ENCODE measurements around the gene LRPPRC.

LRPPRC gene

DNA sequence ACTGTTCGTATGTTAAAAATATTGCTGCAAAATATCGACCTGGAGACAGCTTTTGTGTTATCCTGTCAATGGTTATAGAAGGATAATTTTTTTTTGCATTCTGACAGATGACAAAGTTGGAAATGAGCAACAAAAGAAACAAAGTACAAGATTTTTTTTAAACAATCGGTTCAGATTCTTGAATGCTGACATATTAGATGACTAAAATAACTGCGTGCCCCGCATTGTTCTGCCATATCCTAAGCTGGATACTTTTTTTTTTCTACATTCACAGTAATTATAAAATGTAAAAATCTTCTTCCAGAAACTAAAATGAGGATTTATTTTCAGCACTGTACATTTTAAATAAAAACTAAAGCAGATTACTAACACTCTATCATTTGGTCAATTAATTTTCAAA is 89.9 kb downstream of the LRPPRC start:
- DNase-seq, result no peak

DNA sequence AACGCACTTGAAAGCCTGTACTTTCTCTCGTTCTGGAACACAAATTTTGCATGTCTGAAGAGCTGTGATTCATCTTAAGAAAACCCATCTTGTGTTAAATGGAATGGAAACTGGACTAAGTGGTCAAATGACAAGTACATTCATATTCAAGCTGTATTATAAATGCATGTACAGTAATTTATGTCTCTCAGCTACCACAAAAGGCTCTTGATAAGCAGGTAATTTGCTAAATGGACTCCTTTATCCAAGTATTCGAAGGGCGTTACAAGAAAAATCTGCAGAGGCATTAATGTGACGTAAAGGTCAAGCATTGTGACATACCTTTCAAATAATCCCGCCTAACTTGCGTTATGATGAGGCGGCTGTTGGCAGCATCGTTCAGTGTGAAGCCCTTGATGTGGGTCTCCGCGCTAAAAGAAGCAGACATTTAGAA is 90.4 kb downstream of the LRPPRC start:
- DNase-seq, result no peak

DNA sequence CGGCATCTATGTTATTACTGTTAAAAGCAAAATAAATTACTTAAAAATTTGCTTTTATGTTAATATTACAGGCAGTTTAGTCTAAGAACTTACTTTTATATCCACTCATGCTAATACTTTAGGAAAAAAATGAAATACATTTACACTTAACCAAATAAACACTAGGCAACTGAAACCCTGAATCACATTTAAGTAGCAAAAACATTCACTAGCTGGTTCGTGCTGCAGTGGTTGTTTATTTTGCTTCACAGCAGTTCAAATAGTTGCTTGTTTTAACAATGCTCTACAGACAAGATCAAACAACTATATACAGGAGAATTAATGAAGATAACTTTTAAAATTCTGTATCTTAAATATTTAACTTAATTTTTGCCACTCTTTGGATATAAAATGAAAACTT is 96.2 kb downstream of the LRPPRC start:
- DNase-seq, result no peak

DNA sequence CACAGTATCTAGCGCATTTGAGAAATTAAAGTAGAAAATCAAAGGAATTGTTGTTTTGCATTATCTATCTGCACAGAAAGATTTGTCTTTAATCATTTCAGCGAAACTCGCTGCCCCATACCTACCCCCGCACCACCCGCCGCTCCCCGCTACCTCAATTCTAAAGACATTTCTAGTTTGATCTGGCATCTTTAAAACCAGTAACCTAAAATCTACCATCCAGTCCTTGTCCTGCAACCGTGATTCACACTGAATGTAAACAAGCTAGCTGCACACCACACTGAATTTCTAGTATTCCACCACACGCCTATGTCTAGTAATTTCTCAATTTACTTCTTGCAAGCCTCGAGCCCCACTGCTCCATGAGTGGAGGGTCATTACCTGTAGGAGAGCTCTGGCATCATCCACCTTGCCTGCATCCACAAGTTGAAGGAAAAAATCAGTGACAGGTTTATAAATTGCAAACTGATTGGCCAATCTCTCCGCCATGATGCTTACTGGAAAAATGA is 96.9 kb downstream of the LRPPRC start:
- DNase-seq, result no peak

DNA sequence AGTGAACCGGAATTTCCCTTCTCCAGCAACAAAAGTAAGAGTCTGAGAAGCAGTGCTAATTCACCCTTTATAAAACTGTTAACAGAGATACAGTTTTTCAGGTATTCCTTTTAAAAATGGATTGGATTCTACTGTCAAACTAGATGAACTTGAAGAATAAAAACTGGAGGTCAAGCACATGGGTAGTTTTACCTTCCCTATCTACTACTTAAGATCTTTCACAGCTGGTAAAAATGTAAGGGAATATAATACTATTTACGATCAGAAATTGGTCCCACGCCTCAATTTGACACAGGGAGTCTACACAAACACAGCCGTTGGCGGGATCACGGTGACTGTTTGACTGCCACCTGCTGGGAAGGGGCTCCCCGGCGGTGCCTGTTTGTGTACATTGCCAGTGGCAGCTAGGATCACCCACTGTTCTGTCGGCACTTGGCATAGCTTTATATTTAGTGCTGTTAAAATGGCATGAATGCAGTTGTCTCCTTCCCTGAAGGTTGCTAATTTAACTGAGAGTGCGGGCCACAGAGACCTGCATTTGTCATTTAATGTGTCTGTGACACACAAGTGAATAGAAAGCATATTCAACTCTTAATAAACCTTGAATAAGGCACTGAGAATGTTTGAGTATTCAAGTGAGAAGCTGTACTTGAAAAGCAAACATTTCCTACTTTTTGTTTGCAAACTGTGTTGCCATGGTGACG is 97.5 kb downstream of the LRPPRC start:
- DNase-seq, result no peak

DNA sequence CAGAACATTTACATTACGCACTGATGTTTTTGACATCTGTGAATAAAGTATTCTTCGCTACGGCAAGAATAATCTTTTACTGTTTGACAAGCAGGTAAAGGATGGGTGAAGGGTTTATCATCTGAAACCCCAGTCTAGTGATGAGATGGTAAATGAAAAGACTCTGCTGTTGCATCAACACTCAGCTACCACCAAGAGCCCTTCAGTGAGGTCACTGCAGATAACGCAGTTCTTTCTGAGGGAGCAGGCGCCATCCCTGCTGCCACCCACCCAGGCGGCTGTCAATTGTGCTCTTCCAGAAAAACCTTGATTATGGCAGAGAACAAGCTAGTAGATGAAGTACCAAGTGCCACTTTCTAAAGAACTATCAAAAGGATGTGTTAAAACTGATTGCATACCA is 98.3 kb downstream of the LRPPRC start:
- DNase-seq, result no peak

DNA sequence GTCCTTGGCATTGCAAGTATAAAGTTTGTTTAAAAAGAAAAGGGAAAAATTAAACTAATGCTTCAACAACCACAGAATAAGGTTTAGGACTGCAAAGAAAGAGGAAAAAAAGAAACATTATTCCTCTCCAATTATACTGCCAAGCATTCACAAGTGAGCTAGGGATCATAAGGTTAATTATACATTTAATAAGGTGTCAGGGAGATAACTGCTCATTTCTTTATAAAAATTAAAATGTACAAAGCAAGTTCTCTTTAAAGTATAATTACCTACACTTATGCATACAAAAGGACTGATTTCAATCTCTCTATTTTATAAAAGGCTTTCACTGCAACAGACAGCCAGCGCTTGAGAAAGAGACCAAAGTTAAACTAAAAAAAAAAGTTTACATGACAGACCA is 98.9 kb downstream of the LRPPRC start:
- DNase-seq, result no peak

DNA sequence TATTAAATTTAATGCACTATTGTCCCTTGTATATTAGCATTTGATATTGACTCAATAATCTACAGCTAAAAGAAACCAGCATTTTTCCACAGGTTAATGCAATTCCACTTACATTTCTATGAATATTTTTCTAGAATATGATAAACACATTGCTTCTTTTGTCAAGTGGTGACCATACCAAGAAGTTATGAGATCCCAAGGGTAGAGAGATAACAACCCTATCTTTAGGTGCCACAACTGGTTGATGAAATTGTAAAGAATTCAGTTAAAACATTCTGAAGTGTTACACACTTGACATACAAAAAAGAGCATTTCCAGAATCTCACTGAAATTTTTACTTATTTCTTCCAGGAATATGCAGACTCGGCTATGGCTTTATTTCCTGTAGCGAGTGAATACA is 101.0 kb downstream of the LRPPRC start:
- DNase-seq, result no peak

DNA sequence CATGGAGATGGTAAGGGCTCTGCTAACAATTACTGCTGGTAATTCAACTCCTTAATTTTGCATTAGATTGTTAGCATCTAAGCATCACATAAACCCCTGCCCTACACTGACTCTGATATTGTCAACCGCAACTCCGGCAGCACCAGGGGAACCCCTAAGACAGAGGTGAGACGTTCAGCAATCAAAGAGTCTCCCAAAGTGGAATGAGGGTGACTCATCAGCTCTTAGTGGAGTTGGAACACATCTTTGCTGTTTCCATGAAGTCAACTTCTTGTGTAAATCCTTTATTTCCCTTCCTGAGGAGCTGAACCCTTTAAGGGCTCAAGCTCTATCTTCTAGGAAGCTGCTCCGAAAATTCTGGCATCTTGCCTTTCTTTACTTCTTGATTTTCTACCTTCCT is 104.9 kb downstream of the LRPPRC start:
- DNase-seq, result no peak

DNA sequence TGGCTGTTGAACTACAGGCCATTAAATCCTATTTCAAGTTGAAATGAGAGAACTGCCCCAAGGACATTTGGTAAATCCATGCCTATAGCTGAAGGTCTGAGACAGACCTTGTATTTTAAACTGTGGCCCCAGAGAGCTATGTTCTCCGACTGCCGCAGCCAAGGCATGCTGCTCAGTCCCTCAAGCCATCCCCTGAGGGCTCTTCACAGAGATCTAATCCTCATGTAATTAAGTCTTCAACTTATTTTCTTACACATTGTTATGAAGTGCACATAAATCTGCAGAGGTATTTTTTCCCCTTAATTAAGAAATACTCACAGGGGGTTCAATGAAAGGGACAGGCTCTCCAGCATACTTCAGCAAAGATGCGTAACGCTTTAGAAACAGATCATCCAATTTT is 106.4 kb downstream of the LRPPRC start:
- no peak for DNase-seq

DNA sequence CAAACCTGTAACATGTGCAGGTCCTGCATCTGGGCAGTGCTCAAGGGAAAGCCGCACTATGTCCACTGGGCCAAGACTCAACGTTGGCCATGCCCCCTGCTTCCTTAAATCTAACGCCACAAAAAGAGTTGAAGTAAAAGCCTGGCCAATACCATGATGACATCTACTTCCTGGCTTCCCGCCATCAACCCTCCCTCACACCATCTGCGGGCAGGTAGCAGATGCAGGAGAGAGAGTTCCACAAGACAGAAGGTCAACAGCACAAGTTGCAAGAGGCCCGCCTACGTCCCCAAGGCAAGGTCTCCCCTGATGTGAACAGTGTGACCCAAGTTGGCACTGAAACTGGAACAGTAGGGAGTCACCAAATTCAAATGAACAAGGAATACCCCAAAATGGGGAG is 108.6 kb downstream of the LRPPRC start:
- DNase-seq, result no peak

DNA sequence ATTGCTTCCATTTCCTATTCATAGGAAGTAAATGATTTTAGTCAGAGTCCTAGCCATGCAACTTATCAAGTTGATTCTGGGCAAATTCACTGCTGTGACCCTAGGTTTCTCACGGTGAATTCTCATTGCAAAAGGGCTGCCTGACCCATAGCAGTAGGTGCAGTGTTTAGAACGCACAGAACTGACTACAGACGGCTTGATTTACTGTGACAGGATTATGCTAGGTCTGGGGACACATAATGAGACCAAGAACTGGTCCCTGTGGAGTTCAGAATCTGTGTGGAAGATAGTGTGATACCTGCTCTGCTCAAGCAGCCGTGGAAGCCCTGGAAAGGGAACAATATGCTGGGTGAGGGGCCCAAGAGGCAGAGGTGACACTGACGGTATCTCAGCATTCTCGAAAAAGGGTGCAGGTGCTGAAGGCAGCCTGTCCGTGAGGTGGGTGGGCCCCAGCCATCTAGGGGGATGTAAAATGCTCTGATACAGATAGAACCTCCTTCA is 110.6 kb downstream of the LRPPRC start:
- no peak for DNase-seq

DNA sequence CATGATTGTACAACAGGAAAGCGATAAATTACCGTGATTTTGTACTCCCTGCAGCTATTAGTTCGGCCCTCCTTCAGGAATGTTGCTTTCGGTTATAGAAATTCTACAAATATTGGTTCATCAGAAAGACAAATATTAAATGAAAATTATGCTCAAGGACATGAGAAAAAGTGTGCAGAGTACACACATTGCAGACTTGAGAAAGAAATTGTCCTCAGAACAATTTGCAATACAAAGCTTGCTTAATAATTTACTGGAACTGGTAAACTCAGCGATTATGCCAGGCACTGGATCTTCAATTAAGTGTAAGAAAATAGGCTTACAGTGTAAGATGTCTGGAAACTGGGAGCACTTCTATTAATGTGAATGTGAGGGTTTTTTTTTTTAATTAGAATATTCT is 111.1 kb downstream of the LRPPRC start:
- no peak for DNase-seq

DNA sequence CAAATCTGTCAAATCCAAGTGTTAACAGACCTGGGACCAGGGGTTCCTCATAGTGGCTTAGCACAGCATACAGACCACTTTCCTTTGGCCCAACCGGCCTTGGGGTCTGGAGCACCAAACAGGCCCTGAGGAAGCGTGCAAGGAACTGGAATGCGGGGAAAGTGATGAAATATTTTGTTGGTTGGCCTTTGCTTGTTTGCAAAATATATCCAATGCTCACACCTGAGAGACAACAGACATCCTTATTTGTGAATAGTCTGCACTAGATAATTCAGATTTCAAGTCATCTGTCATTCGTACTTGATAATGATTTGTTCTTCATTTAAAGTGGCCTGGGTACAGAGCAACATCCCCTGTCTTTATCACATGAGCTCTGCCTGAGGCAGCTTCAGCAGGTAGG is 113.5 kb downstream of the LRPPRC start:
- DNase-seq, result no peak

DNA sequence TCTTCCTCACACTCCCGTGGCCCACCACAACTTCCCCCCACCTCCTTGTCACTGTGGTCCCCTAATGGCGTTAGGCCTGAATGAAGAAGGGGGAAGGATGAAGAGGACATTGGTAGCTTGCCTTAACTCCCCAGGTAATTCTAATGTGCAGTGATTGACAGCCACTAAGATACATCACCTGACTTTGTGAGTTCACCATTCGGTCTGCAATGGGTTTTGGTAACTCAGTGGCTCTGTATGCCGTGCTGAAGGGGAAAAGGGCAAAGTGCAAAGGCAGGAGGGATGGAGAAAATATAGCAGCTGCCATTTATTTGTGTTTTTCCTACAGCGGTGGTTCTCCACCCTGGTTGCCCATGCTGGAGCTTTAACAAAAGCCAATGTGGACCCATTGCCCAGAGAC is 114.8 kb downstream of the LRPPRC start:
- DNase-seq, result no peak

DNA sequence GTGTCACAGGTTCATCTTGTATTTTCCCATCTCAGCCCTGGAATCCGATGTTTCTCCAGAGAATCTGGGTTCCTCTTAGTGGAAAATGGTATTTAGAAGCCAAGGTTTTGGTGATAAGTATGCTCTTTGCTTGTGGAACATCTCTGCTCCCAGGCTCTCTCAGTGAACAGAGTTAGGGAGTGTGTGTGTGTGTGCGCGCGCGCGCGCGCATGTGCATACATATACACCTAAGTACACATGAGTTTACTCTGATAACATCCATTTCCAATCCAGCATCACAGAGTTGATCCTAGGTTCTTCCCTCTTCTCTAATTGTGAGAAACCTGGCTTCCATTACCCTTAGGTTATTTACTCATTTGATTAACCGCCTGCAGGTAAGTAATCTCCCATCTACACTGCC is 115.3 kb downstream of the LRPPRC start:
- no peak for DNase-seq

DNA sequence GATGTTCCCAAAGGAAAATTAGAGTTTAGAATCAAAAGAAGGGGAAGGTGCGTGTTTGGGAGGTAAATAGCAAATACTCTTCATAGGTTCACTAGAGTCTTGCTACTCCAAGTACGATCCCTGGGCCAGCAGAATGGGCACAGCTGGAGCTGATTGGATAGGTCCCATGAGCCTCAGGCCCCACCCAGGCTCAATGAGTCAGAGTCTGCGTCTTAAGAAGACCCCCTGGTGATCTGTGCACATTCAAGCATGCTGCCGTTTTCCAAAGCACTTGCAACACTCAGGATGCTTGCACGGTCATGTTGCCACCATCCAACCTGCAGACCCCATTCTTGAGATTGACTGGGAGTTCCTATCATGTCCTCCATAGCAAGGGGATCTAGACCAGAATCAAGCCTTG is 116.5 kb downstream of the LRPPRC start:
- DNase-seq, result no peak

DNA sequence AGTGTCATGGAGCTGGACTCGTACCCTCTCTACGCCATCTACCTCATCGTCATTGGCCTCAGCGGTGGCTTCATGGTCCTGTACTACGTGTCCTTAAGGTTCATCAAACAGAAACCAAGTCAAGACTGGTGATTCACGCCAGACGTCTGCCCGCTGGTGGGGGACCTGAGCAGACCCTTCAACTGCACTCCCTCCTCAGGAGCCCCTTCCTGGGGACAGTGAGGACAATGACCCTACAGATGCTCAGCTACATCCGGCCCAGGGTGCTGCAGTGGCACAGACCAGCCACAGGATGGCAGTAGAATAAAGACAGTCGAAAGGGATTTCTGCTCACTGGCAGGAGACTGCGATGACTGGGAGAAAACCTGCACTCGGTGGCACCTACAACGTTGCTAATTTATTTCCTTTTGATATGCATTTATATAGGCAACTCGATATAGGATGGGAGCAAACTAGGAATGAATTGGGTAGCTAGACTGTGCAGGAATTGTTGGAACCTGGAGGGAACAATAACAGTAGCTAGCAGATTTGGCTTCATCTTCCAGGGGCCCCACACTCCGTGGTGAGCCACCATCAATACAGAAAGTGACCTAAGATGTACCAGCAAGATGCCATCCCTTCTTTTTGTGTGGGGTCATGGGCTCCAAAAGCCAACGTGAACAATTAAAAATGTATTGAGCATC is 117.9 kb downstream of the LRPPRC start:
- DNase-seq, result peak; percentile 3

DNA sequence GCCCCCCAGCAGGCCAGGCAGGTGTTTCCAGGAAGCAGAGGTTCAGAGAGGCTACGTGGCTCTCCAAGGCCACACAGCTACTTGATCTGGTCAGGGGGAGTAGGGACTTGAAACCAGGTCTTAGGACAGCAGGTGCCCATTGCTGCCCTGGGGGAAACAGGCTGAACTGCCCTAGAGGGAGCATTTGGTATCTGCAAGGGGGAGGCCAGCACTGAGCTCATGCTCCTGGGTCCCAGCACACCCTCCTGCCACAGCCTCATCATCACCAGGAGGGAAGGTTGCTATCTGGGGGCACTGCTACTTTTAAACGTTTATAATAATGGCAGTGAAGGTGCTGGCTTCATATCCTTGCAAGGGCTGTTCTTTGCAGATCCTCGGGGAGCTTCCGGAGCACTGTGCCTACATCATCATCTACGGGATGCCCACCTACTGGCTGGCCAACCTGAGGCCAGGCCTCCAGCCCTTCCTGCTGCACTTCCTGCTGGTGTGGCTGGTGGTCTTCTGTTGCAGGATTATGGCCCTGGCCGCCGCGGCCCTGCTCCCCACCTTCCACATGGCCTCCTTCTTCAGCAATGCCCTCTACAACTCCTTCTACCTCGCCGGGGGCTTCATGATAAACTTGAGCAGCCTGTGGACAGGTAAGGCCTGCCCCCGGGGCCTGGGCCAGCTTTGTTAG is 120.9 kb downstream of the LRPPRC start:
- no peak for DNase-seq

DNA sequence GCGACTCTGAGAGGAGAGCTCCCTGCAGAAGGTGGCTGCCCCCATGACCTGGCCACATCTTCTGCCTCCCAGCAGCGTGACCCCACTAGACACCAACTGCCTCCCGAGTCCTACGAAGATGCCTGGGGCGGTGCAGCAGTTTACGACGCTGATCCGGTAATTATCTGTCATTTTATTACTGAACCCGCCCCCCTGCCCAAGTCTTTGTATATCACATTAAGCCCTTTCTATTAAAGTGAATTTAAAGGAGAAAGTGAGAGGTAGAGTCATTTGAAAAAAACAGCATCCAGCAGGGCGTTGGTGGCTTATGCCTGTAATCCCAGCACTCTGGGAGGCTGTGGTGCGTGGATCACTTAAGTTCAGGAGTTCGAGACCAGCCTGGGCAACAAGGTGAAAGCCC is 123.6 kb downstream of the LRPPRC start:
- no peak for DNase-seq

DNA sequence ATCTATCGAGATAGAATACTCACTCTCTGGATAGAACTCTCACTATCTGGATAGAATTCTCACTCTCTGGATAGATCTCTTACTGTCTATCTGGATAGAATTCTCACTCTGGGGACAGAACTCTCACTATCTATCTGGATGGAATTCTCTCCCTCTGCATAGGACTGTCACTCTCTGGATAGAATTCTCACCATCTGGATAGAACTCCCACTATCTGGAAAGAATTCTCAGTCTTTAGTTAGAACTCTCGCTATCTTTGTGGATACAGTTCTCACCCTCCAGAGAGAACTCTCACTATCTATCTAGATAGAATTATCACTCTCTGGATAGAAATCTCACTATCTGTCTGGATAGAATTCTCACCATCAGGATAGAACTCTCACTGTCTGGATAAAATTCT is 140.5 kb downstream of the LRPPRC start:
- no peak for DNase-seq

DNA sequence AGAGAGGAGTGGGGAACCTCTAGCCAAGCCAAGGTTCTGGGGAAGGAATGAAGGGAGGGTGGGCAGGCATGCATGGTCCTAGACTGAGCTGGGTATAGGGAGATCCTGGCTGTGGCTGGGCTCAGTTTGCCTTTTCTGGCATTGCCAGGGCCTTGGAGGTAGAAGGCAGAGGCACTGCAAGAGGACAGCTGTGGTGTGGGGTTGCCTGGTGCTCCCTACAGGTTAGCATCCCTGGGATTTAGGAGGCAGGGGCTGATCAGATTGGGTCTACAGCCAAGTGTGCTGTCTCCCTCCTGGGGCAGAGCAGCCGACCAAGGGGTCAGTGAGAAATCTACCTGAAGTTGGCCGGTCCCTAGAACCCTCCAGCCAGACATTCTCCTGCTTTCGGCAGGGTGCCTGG is 141.1 kb downstream of the LRPPRC start:
- DNase-seq, result no peak

DNA sequence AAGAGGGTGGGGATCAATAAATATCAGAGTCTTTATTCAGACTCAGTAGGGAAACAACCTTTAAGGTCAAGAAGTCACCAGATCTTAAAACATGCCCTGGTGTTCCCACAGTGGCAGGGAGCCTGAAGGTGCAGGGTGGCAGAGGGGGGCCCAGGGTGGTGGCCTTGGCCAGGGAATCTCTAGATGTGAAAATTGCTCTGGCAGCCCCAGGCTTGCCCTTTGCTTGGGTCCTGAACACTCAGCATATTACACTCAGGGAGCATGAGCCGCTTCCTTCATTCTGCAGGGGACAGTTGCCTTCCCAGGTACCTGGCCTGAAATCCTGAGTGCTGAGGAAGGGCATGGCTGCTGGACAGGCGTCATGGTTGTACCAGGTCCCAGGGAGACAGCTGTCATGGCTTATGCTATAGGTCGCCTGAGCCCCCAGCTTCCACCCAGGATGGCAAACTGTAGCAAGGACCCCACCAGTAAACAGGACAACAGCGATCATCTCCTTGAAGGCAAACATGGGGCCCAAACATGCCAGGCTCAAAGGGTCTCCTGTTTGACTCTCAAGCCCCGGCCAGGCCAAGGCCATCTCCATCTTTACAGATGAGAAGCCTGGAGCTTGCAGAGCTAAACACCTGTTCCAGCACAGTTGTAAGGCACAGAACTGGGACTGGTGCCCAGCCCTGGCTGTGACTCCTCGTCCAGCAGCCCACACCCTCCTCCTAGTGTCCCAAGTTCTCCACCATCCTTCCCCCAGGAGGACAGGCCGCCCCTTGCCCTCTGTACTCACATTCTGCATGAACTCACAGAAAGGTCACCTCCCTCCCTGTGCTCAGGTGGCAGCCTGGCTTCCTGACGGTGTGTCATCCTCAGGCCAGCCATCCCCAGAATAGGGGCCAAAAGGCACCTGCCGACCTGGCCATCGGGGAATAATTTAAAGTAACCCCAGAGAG is 142.4 kb downstream of the LRPPRC start:
- DNase-seq, result no peak
